NB4 (cell line): ENCODE measurements around the gene CDCA7L.

ENCODE experiments used
- MYC ChIP-seq: IDR thresholded peaks from 2 replicates; pipeline ENCODE4 v1.6.1; 2011; ENCODE audit warnings: low read depth, low read length
- POLR2A ChIP-seq: IDR thresholded peaks from 2 replicates; pipeline ENCODE4 v1.6.1; 2011; ENCODE audit warnings: mild to moderate bottlenecking; ENCODE audit not compliant: insufficient read length; ENCODE audit errors: extremely low read depth
- TF ChIP-seq, protein P1 (sequence below): IDR thresholded peaks from one replicate; pipeline ENCODE4 v1.5.1; 2012; ENCODE audit warnings: low read depth, low read length

DNA sequence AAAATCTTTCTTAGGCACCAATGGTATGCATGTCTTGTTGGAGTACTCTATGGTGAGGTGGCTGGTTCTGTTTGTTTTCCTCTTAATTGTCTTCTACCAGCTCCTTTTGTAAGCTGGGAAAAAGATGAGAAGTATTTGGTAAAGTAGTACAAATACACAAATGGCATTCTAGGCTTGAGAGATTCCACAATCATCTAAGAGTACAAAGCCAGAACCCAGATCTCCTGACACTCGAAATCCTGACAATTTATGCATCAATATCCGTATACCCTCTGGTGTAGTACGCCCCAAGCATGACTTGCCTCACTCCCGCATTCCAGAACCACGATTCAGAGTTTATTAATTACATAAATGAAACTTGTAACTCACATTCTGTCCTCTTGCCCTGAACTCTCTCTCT, 43.5 kb downstream of the CDCA7L start:
- TF ChIP-seq, protein P1, sequence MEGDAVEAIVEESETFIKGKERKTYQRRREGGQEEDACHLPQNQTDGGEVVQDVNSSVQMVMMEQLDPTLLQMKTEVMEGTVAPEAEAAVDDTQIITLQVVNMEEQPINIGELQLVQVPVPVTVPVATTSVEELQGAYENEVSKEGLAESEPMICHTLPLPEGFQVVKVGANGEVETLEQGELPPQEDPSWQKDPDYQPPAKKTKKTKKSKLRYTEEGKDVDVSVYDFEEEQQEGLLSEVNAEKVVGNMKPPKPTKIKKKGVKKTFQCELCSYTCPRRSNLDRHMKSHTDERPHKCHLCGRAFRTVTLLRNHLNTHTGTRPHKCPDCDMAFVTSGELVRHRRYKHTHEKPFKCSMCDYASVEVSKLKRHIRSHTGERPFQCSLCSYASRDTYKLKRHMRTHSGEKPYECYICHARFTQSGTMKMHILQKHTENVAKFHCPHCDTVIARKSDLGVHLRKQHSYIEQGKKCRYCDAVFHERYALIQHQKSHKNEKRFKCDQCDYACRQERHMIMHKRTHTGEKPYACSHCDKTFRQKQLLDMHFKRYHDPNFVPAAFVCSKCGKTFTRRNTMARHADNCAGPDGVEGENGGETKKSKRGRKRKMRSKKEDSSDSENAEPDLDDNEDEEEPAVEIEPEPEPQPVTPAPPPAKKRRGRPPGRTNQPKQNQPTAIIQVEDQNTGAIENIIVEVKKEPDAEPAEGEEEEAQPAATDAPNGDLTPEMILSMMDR = no peak
- no peak for TF ChIP-seq POLR2A
- TF ChIP-seq MYC = no peak
